ENCODE results near the gene DDIT4. TPM values are rescaled to one million over a fixed set of nuclear protein-coding genes. Genes with fewer than 3 reads are reported as not detected.

Gene DDIT4
- total and polyA plus RNA-seq, 9 of the 15 experiments (the other 6 are each of a cell fraction or from before 2014, with no cell fraction given) = 8.2 to 675 (median 159) TPM

DNA sequence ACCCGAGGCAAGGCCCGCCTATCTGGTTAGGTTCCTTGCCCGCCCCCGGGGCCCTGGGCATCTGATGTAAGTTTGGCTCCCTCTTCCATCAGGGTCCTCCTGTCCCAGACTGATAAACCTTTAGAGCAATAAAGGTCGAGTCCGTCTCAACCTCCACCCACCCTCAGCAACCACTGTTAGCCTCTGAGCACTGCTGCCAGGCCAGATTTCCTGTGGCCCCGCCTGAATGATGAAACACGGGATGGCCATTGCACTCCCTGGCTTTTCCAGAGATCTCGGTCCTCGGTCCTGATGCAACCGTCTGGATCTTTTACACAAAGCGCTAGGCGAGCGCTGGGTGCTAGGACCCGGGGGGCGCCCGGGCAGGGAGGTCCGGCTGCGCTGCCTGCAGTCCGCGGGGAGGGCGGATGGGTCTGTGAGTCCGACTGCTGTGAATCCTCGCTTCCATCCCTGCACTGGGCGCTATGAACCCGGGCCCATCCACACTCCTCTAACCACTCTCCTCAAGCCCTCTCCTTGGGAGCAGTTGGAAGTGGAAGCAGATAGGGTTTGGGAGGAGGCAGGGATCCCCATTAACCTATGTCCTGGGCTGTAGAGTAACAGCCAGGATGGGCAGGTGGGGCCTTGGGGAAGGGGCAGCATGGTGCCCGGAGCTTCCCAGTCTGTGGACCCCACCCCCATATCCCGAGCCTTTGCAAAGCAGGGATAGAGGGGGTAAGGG, 875 bp upstream of the DDIT4 start (continued):
- TF ChIP-seq, protein P1, sequence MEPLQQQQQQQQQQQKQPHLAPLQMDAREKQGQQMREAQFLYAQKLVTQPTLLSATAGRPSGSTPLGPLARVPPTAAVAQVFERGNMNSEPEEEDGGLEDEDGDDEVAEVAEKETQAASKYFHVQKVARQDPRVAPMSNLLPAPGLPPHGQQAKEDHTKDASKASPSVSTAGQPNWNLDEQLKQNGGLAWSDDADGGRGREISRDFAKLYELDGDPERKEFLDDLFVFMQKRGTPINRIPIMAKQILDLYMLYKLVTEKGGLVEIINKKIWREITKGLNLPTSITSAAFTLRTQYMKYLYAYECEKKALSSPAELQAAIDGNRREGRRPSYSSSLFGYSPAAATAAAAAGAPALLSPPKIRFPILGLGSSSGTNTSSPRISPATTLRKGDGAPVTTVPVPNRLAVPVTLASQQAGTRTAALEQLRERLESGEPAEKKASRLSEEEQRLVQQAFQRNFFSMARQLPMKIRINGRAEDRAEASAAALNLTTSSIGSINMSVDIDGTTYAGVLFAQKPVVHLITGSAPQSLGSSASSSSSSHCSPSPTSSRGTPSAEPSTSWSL (CRISPR knock-in tag; IDR thresholded peaks at IDR 0.05; ENCODE audit: borderline replicate concordance) = no peak
- TF ChIP-seq BRD4 (IDR thresholded peaks at IDR 0.05) (peak; percentile 99), RUNX1 (IDR thresholded peaks at IDR 0.05; ENCODE audit: low read depth) (no peak; the same call in 1 of the 2 replicates), HLTF (IDR thresholded peaks at IDR 0.05) (0 out of 2 replicates have a peak, but pooled peaks have one; percentile 16), DLX4 (CRISPR knock-in tag; IDR thresholded peaks at IDR 0.05) (no peak), IFI16 (CRISPR knock-in tag; IDR thresholded peaks at IDR 0.05) (no peak), ZNF785 (CRISPR knock-in tag; IDR thresholded peaks at IDR 0.05) (no peak), MAFF (IDR thresholded peaks at IDR 0.05; ENCODE audit: low read length) (no peak), TOE1 (IDR thresholded peaks at IDR 0.05; ENCODE audit: borderline replicate concordance) (no peak), TOE1 (CRISPR knock-in tag; IDR thresholded peaks at IDR 0.05; ENCODE audit: borderline replicate concordance, low read depth) (no peak; the same call in 1 of the 2 replicates), FOXJ2 (tag; IDR thresholded peaks at IDR 0.05) (peak; percentile 82), COPS2 (conservative IDR thresholded peaks at IDR 0.05) (no peak), MBD2 (IDR thresholded peaks at IDR 0.05; ENCODE audit: borderline replicate concordance, low read depth) (peak; percentile 75), RBM25 (IDR thresholded peaks at IDR 0.05; ENCODE audit: low read depth, low read length, severe bottlenecking) (no peak), ZNF143 (CRISPR knock-in tag; IDR thresholded peaks at IDR 0.05) (peak; percentile 58; the same call in 1 of the 2 replicates), FOSL1 (tag; conservative IDR thresholded peaks at IDR 0.05) (peak; percentile 78), CREB5 (CRISPR knock-in tag; IDR thresholded peaks at IDR 0.05) (peak; percentile 67; the same call in 1 of the 2 replicates), KDM2B (CRISPR knock-in tag; IDR thresholded peaks at IDR 0.05) (peak; percentile 29; the same call in 1 of the 2 replicates)
- TF ChIP-seq, protein P2, sequence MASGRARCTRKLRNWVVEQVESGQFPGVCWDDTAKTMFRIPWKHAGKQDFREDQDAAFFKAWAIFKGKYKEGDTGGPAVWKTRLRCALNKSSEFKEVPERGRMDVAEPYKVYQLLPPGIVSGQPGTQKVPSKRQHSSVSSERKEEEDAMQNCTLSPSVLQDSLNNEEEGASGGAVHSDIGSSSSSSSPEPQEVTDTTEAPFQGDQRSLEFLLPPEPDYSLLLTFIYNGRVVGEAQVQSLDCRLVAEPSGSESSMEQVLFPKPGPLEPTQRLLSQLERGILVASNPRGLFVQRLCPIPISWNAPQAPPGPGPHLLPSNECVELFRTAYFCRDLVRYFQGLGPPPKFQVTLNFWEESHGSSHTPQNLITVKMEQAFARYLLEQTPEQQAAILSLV (tag; IDR thresholded peaks at IDR 0.05) = peak; percentile 99
- TF ChIP-seq, protein P3, sequence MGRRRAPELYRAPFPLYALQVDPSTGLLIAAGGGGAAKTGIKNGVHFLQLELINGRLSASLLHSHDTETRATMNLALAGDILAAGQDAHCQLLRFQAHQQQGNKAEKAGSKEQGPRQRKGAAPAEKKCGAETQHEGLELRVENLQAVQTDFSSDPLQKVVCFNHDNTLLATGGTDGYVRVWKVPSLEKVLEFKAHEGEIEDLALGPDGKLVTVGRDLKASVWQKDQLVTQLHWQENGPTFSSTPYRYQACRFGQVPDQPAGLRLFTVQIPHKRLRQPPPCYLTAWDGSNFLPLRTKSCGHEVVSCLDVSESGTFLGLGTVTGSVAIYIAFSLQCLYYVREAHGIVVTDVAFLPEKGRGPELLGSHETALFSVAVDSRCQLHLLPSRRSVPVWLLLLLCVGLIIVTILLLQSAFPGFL (CRISPR knock-in tag; IDR thresholded peaks at IDR 0.05) = no peak
- TF ChIP-seq, protein P4, sequence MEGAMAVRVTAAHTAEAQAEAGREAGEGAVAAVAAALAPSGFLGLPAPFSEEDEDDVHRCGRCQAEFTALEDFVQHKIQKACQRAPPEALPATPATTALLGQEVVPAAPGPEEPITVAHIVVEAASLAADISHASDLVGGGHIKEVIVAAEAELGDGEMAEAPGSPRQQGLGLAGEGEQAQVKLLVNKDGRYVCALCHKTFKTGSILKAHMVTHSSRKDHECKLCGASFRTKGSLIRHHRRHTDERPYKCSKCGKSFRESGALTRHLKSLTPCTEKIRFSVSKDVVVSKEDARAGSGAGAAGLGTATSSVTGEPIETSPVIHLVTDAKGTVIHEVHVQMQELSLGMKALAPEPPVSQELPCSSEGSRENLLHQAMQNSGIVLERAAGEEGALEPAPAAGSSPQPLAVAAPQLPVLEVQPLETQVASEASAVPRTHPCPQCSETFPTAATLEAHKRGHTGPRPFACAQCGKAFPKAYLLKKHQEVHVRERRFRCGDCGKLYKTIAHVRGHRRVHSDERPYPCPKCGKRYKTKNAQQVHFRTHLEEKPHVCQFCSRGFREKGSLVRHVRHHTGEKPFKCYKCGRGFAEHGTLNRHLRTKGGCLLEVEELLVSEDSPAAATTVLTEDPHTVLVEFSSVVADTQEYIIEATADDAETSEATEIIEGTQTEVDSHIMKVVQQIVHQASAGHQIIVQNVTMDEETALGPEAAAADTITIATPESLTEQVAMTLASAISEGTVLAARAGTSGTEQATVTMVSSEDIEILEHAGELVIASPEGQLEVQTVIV (CRISPR knock-in tag; IDR thresholded peaks at IDR 0.05; ENCODE audit: borderline replicate concordance) = peak; percentile 28; the same call in 1 of the 2 replicates
